Fibroblast of pulmonary artery (primary cell): ENCODE results near the gene CHMP4B.

ENCODE experiments used
- DNase-seq: peaks from one replicate; pipeline ENCODE4 v3.0.0-alpha.2; 2010; ENCODE audit warnings: low read depth
- H3K4me3 ChIP-seq: replicated peaks from 2 replicates; pipeline ENCODE4 v1.5.1; 2011; ENCODE audit warnings: low read depth, mild to moderate bottlenecking, control low read depth, low read length, moderate library complexity
- CTCF ChIP-seq: IDR thresholded peaks from 2 replicates; pipeline ENCODE4 v1.5.1; 2011; ENCODE audit warnings: mild to moderate bottlenecking, control low read depth, low read length, inconsistent platforms; ENCODE audit errors: missing control alignments

Gene CHMP4B

DNA sequence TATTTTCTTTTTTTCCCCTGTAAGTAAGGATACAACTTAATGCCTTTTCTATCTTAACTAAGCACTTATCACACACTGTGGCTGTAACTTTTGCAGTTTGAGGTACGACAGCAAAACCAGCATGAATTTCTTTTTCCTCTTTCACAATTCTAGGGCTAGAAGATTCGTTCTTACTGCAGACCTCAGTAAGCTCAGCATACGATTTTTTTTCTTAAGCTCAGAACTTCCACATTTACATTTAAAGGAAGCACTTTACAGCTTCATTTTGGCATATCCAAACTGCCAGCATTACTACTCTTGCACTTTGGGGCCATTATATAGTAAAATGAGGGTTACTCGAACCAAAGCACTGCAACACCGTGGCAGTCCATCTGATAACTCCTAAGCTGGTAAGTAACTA, 889 bp upstream of the CHMP4B start:
- no peak for DNase-seq
- TF ChIP-seq CTCF: no peak
- no peak overlapping the region for H3K4me3 ChIP-seq

DNA sequence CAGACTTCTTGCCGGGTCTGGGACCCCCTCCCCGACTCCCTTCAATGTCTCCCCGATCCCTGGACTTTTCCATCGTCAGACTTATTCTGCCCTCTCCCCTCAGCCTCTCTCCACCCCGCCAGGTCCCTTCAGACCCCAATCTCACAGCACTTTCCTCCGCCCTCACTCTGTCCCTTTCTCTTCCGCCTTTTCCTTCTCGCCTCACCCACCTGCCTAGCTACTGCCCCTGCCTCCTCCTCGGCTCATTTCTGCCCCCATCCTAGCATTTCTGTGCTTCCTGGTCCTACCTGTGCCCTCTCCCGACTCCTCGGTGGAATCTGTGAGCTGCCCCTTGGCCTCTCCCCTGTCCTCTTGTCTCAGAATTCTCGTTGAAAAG, 616 bp downstream of the CHMP4B start:
- no peak for DNase-seq
- peak overlapping the region; percentile 72 for H3K4me3 ChIP-seq
- no peak for TF ChIP-seq CTCF

- peak; percentile 82 for DNase-seq
- TF ChIP-seq CTCF: no peak
- peak overlapping the region; percentile 72 for H3K4me3 ChIP-seq
Observed at GRCh38 chr20:33812152-33812849, 1.2 kb downstream of the CHMP4B start.

DNA sequence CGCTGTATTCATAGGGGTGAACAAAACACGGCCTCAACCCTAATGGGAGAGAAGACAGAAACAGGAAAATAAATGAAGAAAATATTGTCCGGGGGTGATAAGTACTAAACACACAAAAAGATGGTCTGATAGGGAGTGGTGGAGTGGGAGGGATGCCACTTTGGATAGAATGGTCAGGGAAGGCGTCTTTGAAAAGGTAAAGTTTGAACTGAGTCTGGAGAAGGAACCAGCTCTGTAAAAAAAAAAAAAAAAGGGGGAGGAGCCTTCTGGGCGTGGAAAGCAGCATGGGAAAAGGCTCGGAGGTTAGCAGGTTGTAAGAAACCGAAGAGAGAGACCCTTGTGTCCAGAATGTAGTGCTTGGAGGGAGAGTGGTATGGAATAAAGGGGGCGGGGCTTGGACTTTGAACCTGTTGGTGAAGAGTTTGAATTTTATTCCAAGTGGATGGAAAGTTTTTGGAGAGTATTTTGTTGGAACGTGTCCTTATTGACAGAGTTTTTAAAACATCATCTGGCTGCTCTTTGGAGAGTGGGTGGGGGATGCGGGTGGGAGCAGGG, 1.8 kb downstream of the CHMP4B start:
- H3K4me3 ChIP-seq: peak overlapping the region; percentile 72
- no peak for DNase-seq
- no peak for TF ChIP-seq CTCF

GRCh38 chr20:33814238-33814712, 3.1 kb downstream of the CHMP4B start:
- DNase-seq: no peak
- no peak for TF ChIP-seq CTCF
- no peak overlapping the region for H3K4me3 ChIP-seq

DNA sequence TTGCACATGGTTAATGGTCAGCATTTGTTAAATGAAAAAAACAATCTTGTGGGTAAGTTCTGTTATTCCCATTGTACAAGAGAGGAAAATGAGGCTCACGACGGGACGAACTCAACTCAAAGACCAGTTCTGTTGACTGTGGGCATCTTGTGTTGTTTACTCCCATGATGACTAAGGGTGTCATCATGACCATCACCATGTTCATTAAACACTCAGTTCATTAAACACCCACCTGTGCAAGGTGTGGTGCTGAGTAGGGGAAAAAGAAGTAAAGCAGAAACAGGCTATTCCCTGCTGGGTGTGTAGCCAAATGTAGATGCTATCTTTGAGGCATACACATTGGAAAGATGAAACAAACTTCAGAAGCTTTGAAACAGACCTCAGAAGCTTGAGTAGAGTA, 4.5 kb downstream of the CHMP4B start:
- TF ChIP-seq CTCF: no peak
- no peak for DNase-seq

DNA sequence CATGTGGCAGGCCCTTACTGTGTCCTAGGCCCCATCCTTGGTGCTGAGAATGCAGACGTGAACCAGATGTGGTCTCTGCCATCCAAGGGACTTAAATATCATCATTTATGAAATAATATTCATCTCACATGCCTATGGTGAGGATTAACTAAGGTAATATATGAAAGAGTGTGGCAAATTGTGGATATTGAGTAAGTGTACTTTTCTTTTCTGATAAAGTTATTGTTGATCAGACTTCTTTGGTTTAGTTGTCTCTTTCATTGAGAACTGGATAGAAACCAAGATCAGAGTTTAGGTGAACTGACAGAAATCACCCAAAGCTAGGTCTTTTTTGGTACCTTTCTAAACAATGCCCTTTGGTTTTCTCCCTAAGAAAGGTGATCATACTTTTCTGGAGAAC, 5.0 kb downstream of the CHMP4B start:
- DNase-seq: no peak
- no peak overlapping the region for H3K4me3 ChIP-seq
- TF ChIP-seq CTCF: no peak

More for the DNA sequence above, 4.5 kb downstream of the CHMP4B start:
- H3K4me3 ChIP-seq: no peak overlapping the region
